ENCODE results near the gene DRICH1.
"Not testable (repeated sequence)": the region's sequence is repeated elsewhere in the genome, so short reads cannot be mapped to it uniquely, and the experiment has no call there.

The DRICH1 gene

GRCh38 chr22:23597576-23598268 lies 34.4 kb downstream of the DRICH1 start:
- DNase-seq, result not testable (repeated sequence)

- not testable (repeated sequence) for DNase-seq
These were observed 36.2 kb downstream of the DRICH1 start for GRCh38 chr22:23595904-23596303.

GRCh38 chr22:23591846-23592245 lies 40.3 kb downstream of the DRICH1 start:
- DNase-seq, result no peak

GRCh38 chr22:23591201-23591791 lies 40.8 kb downstream of the DRICH1 start:
- no peak for DNase-seq

GRCh38 chr22:23583836-23584235 lies 48.3 kb downstream of the DRICH1 start:
- no peak for DNase-seq

- no peak for DNase-seq
These were observed 49.0 kb downstream of the DRICH1 start for GRCh38 chr22:23583153-23583552.

GRCh38 chr22:23581260-23581650 lies 50.9 kb downstream of the DRICH1 start:
- no peak for DNase-seq

- DNase-seq, result no peak
These were observed 51.4 kb downstream of the DRICH1 start for GRCh38 chr22:23580576-23581259.

- DNase-seq, result no peak
These were observed 52.1 kb downstream of the DRICH1 start, which contains the start of gene IGLL1 for GRCh38 chr22:23579870-23580575. Gene IGLL1 (minus strand): TSS chr22:23580290. CDS start chr22:23580190, 100 bp downstream.

- no peak for DNase-seq
These were observed 52.8 kb downstream of the DRICH1 start for GRCh38 chr22:23579280-23579679.

- DNase-seq, result no peak
These were observed 53.8 kb downstream of the DRICH1 start for GRCh38 chr22:23578306-23578705.

- no peak for DNase-seq
These were observed 55.4 kb downstream of the DRICH1 start for GRCh38 chr22:23576681-23577080.

- no peak for DNase-seq
These were observed 56.5 kb downstream of the DRICH1 start for GRCh38 chr22:23575601-23576000.

- DNase-seq, result no peak
These were observed 57.2 kb downstream of the DRICH1 start for GRCh38 chr22:23574877-23575276.

GRCh38 chr22:23574371-23574811 lies 57.7 kb downstream of the DRICH1 start:
- no peak for DNase-seq

- not testable (repeated sequence) for DNase-seq
These were observed 58.4 kb downstream of the DRICH1 start for GRCh38 chr22:23573701-23574235.

GRCh38 chr22:23573106-23573505 lies 59.0 kb downstream of the DRICH1 start:
- not testable (repeated sequence) for DNase-seq

GRCh38 chr22:23571486-23571885 lies 60.6 kb downstream of the DRICH1 start:
- DNase-seq, result no peak

GRCh38 chr22:23570681-23571080 lies 61.4 kb downstream of the DRICH1 start:
- no peak for DNase-seq

GRCh38 chr22:23569716-23570115 lies 62.4 kb downstream of the DRICH1 start:
- DNase-seq, result no peak

- DNase-seq, result no peak
These were observed 62.8 kb downstream of the DRICH1 start for GRCh38 chr22:23569291-23569690.

GRCh38 chr22:23566705-23567475 lies 65.2 kb downstream of the DRICH1 start:
- no peak for DNase-seq

Data from NCI-H1105 (cell line).